Astrocyte of the cerebellum (primary cell): ENCODE results near the gene ALX3.

Experiments used
- DNase-seq: peaks from one replicate; pipeline ENCODE4 v3.0.0-alpha.2; 2011; ENCODE audit warnings: low read depth
- H3K4me3 ChIP-seq: 2 replicates; pipeline ENCODE4 v1.5.1; 2011; ENCODE audit warnings: mild to moderate bottlenecking, low read depth, low read length, moderate library complexity
- CTCF ChIP-seq: IDR thresholded peaks from 2 replicates; pipeline ENCODE4 v1.5.1; 2012; ENCODE audit warnings: low read length, low read depth, moderate library complexity, mild to moderate bottlenecking; ENCODE audit errors: missing control alignments
- in situ Hi-C: cut with HindIII; loops from 2 replicates; pipeline ENCODE4 v1.10.0; 2017; ENCODE audit warnings: low sequenced_read_pairs

ALX3 gene

GRCh38 chr1:110100335-110100734 lies 29.9 kb upstream of the ALX3 start:
- in situ Hi-C loops, result no loop called here
- TF ChIP-seq CTCF, result no peak

GRCh38 chr1:110098222-110099026 lies 28.0 kb upstream of the ALX3 start:
- in situ Hi-C loops, result no loop called here
- no peak overlapping the region for H3K4me3 ChIP-seq
- DNase-seq, result no peak
- no peak for TF ChIP-seq CTCF

More at GRCh38 chr1:110100335-110100734, 29.9 kb upstream of the ALX3 start:
- no peak for DNase-seq
- no peak overlapping the region for H3K4me3 ChIP-seq

- no peak for TF ChIP-seq CTCF
- DNase-seq, result no peak
- in situ Hi-C loops, result no loop called here
- H3K4me3 ChIP-seq, result no peak overlapping the region
These were observed 27.2 kb upstream of the ALX3 start for GRCh38 chr1:110097507-110098221.

GRCh38 chr1:110094931-110095654 lies 24.6 kb upstream of the ALX3 start:
- H3K4me3 ChIP-seq, result no peak overlapping the region
- in situ Hi-C loops, result no loop called here
- no peak for DNase-seq
- TF ChIP-seq CTCF, result no peak

GRCh38 chr1:110092991-110093390 lies 22.5 kb upstream of the ALX3 start:
- no peak for DNase-seq
- in situ Hi-C loops, result no loop called here
- no peak overlapping the region for H3K4me3 ChIP-seq
- TF ChIP-seq CTCF, result no peak

- no peak for TF ChIP-seq CTCF
- in situ Hi-C loops, result no loop called here
- no peak overlapping the region for H3K4me3 ChIP-seq
- DNase-seq, result no peak
These were observed 21.3 kb upstream of the ALX3 start for GRCh38 chr1:110091791-110092190.
